Spleen (tissue), 11 donors: ENCODE data around the gene DAB1. TPM values are rescaled to one million over a fixed set of nuclear protein-coding genes. Genes with fewer than 3 reads are reported as not detected.

ENCODE experiments used
- DNase-seq: peaks from one replicate; pipeline ENCODE4 v3.0.0-alpha.2; 2020
- H3K27ac ChIP-seq, 8 donors: fragments of 200-600 bp; sonication (generic) in 7 of 8; 1 replicate in 4 of 8; 2 replicates in 4 of 8; pipeline versions ENCODE4 v1.5.0 to v1.8.0; 2016 to 2021; ENCODE audit warnings: inconsistent platforms in 4 of 8, mild to moderate bottlenecking in 4 of 8, moderate library complexity in 1 of 8
- H3K27me3 ChIP-seq, 7 donors: fragments of 200-600 bp; sonication (generic) in 6 of 7; replicated peaks in 1 of 7; 1 replicate in 4 of 7; 2 replicates in 3 of 7; pipeline versions ENCODE4 v1.5.0 to v1.8.0; 2016 to 2021; ENCODE audit warnings: inconsistent platforms in 3 of 7, mild to moderate bottlenecking in 1 of 7
- H3K36me3 ChIP-seq, 6 donors: fragments of 200-600 bp; sonication (generic) in 5 of 6; 1 replicate in 4 of 6; 2 replicates in 2 of 6; pipeline versions ENCODE4 v1.5.0 to v1.8.0; 2016 to 2021; ENCODE audit warnings: inconsistent platforms in 2 of 6
- H3K4me1 ChIP-seq, 6 donors: fragments of 200-600 bp; sonication (generic) in 5 of 6; 1 replicate in 3 of 6; 2 replicates in 3 of 6; pipeline versions ENCODE4 v1.5.0 to v1.8.0; 2016 to 2021; ENCODE audit warnings: inconsistent platforms in 3 of 6
- H3K4me3 ChIP-seq, 8 donors: fragments of 200-600 bp; sonication (generic) in 7 of 8; 1 replicate in 4 of 8; 2 replicates in 4 of 8; pipeline versions ENCODE4 v1.5.0 to v1.8.0; 2016 to 2021; ENCODE audit warnings: inconsistent platforms in 4 of 8, mild to moderate bottlenecking in 4 of 8, moderate library complexity in 2 of 8
- H3K9me3 ChIP-seq, 8 donors: fragments of 200-600 bp; sonication (generic) in 7 of 8; 1 replicate in 4 of 8; 2 replicates in 4 of 8; pipeline versions ENCODE4 v1.5.0 to v1.8.0; 2016 to 2021; ENCODE audit warnings: inconsistent platforms in 4 of 8
- POLR2A ChIP-seq, 3 donors: fragments of 450-650 bp; IDR thresholded peaks; one replicate each; pipeline ENCODE4 v1.5.1; 2017; ENCODE audit warnings: antibody characterized with exemption in 3 of 3, mild to moderate bottlenecking in 1 of 3
- POLR2AphosphoS5 ChIP-seq, 3 donors: sonication (generic); formaldehyde crosslinking; IDR thresholded peaks; one replicate each; pipeline ENCODE4 v1.5.1; 2017; ENCODE audit warnings: antibody characterized with exemption in 3 of 3
- WGBS, 5 donors: extraction: QIAGEN DNeasy Blood & Tissue Kit in 3 of 5; methylation state at CpG; one replicate each; pipeline versions ENCODE4 v1.1.5 to v1.1.7; 2013 to 2018; 5-methylcytosine and 5-hydroxymethylcytosine counted together
- intact Hi-C: fragments of 100-400 bp; cut with DNase I; formaldehyde crosslinking; loops from one replicate; pipeline ENCODE4 v1.15.0; 2023; ENCODE audit warnings: low total_unique reads
- polyA plus RNA-seq, 3 donors: library from polyadenylated mRNA; stranded (reverse); fragments of 200-250 nt; gene quantifications; one replicate each; pipeline ENCODE4 v1.2.1, GENCODE V29; 2013
- total RNA-seq, 7 donors: library from RNA; depleted of rRNA in 3 of 7; stranded (reverse); fragments of >200 nt in 3 of 7; fragmentation: NEBNext Ultra II Directional in 4 of 7; extraction: Animal tissue kit (Norgen Biotek cat#: 25700) in 4 of 7; gene quantifications; one replicate each; pipeline versions ENCODE4 v1.1.0 to v1.2.1, GENCODE V29; 2016 to 2021
- TF ChIP-seq, protein P1 (sequence below), 11 experiments: fragments of 200-600 bp in 7 of 11; fragments of 450-650 bp in 4 of 11; sonication (generic) in 4 of 11; IDR thresholded peaks in 8 of 11; conservative IDR thresholded peaks in 3 of 11; 1 replicate in 7 of 11; 2 replicates in 4 of 11; pipeline versions ENCODE4 v1.4.0 to v1.8.0; 2016 to 2021; ENCODE audit warnings: antibody characterized with exemption in 11 of 11, inconsistent platforms in 4 of 11, mild to moderate bottlenecking in 1 of 11
- donor health status: healthy with polysubstance abuse.
- donor health status: DM: no; HTN: no; CAD: no; lungs with moderate emphysema.
- donor health status: DM: no; HTN: no; CAD: no.
- donor health status: Bipolar disorder and iron deficiency.
- donor health status: healthy.
- donor health status: DM: no; HTN: no; CAD: no.
- donor health status: DM: yes; HTN: yes; CAD: no.

Gene DAB1
- total and polyA plus RNA-seq, 10 donors, result 0.03 to 0.70 (median 0.26) TPM; not detected in 1

DNA sequence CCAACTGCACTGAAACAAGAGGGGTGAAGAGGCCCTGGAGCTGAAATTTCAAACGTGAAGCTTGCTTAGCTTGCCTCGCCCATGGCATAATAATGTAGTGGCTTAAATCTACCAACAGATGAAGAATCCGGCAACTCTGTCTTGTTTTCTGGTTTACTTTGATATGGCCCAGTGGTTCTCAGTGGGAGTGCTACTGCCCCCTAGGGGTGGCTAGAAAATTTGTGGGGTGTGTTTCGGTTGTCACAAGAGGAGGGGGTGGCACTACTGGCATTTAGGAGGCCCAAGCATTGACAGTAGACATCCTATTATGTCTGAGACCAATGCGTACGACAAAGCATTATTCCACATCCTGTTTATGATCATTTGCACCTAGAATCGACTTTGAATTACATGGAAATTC lies 406.1 kb downstream of the DAB1 start:
- TF ChIP-seq POLR2AphosphoS5 (IDR thresholded peaks at IDR 0.05), result no peak
- no peak for TF ChIP-seq POLR2A (IDR thresholded peaks at IDR 0.05)
- TF ChIP-seq, protein P1, sequence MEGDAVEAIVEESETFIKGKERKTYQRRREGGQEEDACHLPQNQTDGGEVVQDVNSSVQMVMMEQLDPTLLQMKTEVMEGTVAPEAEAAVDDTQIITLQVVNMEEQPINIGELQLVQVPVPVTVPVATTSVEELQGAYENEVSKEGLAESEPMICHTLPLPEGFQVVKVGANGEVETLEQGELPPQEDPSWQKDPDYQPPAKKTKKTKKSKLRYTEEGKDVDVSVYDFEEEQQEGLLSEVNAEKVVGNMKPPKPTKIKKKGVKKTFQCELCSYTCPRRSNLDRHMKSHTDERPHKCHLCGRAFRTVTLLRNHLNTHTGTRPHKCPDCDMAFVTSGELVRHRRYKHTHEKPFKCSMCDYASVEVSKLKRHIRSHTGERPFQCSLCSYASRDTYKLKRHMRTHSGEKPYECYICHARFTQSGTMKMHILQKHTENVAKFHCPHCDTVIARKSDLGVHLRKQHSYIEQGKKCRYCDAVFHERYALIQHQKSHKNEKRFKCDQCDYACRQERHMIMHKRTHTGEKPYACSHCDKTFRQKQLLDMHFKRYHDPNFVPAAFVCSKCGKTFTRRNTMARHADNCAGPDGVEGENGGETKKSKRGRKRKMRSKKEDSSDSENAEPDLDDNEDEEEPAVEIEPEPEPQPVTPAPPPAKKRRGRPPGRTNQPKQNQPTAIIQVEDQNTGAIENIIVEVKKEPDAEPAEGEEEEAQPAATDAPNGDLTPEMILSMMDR (IDR thresholded peaks at IDR 0.05 in 8 of 11, conservative IDR thresholded peaks at IDR 0.05 in 3 of 11), result no peak
- WGBS, 5 donors, result 73 to 88% (median 78%) methylated on average over 7 of the region's 7 CpGs
- DNase-seq, result no peak

DNA sequence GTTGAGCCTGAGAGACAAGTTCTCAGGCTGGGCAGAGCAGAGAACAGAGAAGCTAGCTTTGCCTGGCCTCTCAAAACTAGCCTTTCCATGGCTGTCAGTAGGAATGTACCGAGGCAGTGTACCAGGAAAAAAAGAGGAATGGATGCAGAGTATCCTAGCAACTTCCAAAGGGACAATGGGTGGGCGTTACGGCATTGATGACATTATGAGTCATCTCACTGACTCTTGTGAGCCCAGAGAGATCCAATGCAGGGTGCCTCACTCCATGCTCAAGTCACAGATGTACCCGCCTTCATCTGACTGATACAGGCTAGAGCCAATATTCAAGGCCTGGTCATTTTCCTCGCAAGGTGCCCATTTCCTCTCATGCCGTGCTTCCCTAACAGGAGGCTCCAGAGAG lies 406.7 kb downstream of the DAB1 start:
- TF ChIP-seq POLR2AphosphoS5 (IDR thresholded peaks at IDR 0.05) (no peak), POLR2A (IDR thresholded peaks at IDR 0.05) (no peak)
- TF ChIP-seq, protein P1 (IDR thresholded peaks at IDR 0.05 in 8 of 11, conservative IDR thresholded peaks at IDR 0.05 in 3 of 11), result no peak
- Histone ChIP-seq H3K27ac (no peak overlapping the region), H3K36me3 (no peaks in the 10 kb centered on the region), H3K4me3 (no peak overlapping the region), H3K9me3 (no peaks in the 10 kb centered on the region), H3K27me3 (peaks cover 0 to 3% (median 0%) of the 10 kb centered on the region in 7 donors), H3K4me1 (no peaks in the 10 kb centered on the region)
- no peak for DNase-seq
- intact Hi-C loops, result no loop called here
- 85 to 91% (median 86%) methylated on average over 6 of the region's 6 CpGs for WGBS, 5 donors

More for the DNA sequence above, 406.1 kb downstream of the DAB1 start:
- Histone ChIP-seq H3K4me1 (no peaks in the 10 kb centered on the region), H3K9me3 (no peaks in the 10 kb centered on the region), H3K27me3 (peaks cover 0 to 3% (median 0%) of the 10 kb centered on the region in 7 donors), H3K4me3 (no peak overlapping the region), H3K27ac (no peak overlapping the region), H3K36me3 (no peaks in the 10 kb centered on the region)
- intact Hi-C loops, result no loop called here

DNA sequence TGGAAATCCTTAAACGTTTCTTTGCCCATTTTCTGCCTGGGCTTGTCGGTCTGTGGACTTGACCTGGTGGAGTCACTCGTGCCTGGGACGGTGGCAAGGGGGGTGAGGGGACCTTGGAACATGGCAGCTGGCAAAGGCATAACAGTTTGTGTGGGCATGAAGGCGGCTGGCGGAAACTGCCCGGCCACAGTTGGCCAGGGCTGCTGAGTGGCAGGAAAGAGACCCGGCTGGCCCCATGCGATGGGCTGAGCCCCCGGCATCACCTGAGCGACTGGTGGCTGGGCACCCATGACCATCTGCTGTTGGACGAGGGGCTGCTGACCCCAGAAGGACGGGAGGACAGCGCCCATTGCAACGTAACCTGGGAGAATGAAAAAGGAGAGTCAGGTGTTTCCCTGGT lies 408.8 kb downstream of the DAB1 start:
- TF ChIP-seq, protein P1 (IDR thresholded peaks at IDR 0.05 in 8 of 11, conservative IDR thresholded peaks at IDR 0.05 in 3 of 11), result no peak
- no peak for TF ChIP-seq POLR2AphosphoS5 (IDR thresholded peaks at IDR 0.05)
- TF ChIP-seq POLR2A (IDR thresholded peaks at IDR 0.05), result no peak
- H3K4me1 ChIP-seq, result no peaks in the 10 kb centered on the region
- H3K9me3 ChIP-seq, result no peaks in the 10 kb centered on the region
- no peak overlapping the region for H3K4me3 ChIP-seq
- peaks cover 0 to 3% (median 0%) of the 10 kb centered on the region in 7 donors for H3K27me3 ChIP-seq
- no peaks in the 10 kb centered on the region for H3K36me3 ChIP-seq
- 89 to 93% (median 92%) methylated on average over 13 to 15 of the region's 15 CpGs for WGBS, 5 donors
- intact Hi-C loops, result no loop called here
- no peak for DNase-seq
- no peak overlapping the region for H3K27ac ChIP-seq

DNA sequence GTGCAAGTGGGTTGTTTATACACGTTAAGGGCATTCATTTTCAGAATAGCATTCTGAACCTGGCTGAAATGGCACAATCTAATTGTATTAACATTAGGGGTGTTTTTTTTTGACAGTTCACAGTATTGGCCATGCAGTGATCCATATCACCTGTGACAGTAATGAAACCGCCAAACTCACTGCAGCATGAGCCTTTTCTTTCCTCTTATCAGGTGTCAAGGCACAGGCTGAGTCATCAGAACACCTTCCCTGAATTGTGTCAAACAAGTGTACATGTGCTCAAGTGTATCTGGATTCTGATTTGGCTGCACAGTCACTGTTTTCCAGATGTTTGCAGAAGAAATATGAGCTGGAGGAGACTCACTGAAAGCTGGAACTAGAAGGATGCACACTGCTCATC lies 410.3 kb downstream of the DAB1 start:
- TF ChIP-seq POLR2AphosphoS5 (IDR thresholded peaks at IDR 0.05) (no peak), POLR2A (IDR thresholded peaks at IDR 0.05) (no peak)
- TF ChIP-seq, protein P1 (IDR thresholded peaks at IDR 0.05 in 8 of 11, conservative IDR thresholded peaks at IDR 0.05 in 3 of 11), result no peak

More for the DNA sequence above, 410.3 kb downstream of the DAB1 start:
- Histone ChIP-seq H3K36me3 (no peaks in the 10 kb centered on the region), H3K27me3 (no peaks in the 10 kb centered on the region), H3K27ac (no peak overlapping the region), H3K4me3 (no peak overlapping the region), H3K9me3 (no peaks in the 10 kb centered on the region), H3K4me1 (no peaks in the 10 kb centered on the region)
- 66 to 84% (median 73%) methylated on average over 2 of the region's 2 CpGs for WGBS, 5 donors
- DNase-seq, result no peak
- intact Hi-C loops, result no loop called here
